Measurements from ENCODE around the gene NRG4.
"Not testable (repeated sequence)": the region's sequence is repeated elsewhere in the genome, so short reads cannot be mapped to it uniquely, and the experiment has no call there.

The NRG4 gene

DNA sequence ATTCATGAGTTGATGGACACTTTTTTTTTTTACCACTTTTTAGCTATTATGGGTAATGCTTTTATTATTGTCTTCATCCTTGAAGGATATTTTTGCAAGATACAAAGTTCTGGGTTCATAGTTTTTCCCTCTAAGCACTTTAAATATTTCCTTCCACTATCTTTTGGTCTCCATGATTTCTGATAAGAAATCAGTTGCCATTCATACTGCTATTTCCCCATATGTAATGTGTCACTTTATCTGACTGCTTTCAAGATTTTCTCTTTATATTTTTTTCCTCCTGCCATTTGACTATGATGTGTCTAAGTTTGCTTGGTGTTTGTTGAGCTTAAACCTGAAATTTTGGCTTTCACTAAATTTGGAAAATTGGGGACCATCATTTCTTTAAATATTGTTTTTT lies 19.3 kb downstream of the NRG4 start:
- DNase-seq, result no peak

- DNase-seq, result no peak
Observed at GRCh38 chr15:75989875-75990274, 22.3 kb downstream of the NRG4 start.

- no peak for DNase-seq
Observed at GRCh38 chr15:75989045-75989444, 23.2 kb downstream of the NRG4 start.

DNA sequence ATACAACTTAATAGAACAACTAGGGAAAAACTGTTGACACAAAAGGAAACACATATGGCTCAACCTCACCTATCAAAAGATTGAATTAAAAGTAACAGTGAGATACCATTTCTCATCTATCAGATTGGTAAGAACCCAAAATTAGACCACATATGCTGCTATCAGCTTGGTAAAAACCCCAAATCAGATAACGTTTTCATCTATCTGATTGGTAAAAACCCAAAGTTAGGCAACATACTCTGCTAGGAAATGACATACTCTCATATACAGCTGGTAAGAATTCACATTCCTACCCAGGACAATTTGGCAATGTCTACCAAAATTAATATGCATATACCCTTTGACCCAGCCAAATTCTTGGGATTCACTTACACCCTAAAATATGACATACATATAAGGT lies 26.3 kb downstream of the NRG4 start:
- DNase-seq, result no peak

GRCh38 chr15:75984706-75985105 lies 27.5 kb downstream of the NRG4 start:
- DNase-seq, result not testable (repeated sequence)

- no peak for DNase-seq
Observed at GRCh38 chr15:75982468-75982867, 29.8 kb downstream of the NRG4 start.

GRCh38 chr15:75981149-75981815 lies 30.9 kb downstream of the NRG4 start:
- DNase-seq, result no peak

- not testable (repeated sequence) for DNase-seq
Observed at GRCh38 chr15:75976766-75977165, 35.5 kb downstream of the NRG4 start.

DNA sequence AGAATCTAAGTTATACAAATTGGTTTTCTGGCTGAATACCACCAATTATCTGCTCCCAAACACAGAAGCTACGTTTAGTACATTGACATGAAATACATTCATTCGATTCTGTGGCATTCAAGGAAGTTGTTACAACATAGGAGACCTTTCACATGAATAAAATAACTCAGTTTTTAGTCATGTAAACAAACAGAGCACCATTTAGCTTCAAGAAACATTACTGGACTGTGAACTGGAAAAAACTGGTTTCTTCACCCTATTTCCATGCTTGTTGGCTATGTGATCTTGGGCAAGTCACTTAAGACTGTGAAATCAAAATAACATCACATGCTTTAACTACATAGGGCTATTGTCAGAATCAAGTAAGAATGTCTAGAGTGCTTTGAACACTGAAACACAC lies 46.2 kb downstream of the NRG4 start:
- no peak for DNase-seq

- DNase-seq, result no peak
Observed at GRCh38 chr15:75961331-75961730, 50.9 kb downstream of the NRG4 start.

- DNase-seq, result no peak
Observed at GRCh38 chr15:75955720-75956119, 56.5 kb downstream of the NRG4 start.

DNA sequence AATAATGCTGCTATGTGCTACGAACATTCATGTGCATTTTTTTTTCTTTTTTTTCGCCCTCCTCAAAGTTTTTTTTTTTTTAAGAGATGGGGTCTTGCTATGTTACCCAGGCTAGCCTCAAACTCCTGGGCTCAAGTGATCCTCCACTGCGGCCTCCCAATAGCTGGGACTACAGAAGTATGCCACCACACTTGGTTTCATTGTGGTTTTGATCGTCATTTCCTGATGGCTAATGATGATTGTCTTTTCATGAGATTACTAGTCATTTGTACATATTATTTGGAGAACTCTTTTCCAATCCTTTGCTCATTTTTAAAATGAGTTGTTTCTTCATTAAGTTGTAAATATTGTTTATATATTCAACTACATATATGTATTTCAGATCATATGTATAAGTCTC lies 59.7 kb downstream of the NRG4 start:
- DNase-seq, result no peak

- no peak for DNase-seq
Observed at GRCh38 chr15:75948761-75949296, 63.4 kb downstream of the NRG4 start.

DNA sequence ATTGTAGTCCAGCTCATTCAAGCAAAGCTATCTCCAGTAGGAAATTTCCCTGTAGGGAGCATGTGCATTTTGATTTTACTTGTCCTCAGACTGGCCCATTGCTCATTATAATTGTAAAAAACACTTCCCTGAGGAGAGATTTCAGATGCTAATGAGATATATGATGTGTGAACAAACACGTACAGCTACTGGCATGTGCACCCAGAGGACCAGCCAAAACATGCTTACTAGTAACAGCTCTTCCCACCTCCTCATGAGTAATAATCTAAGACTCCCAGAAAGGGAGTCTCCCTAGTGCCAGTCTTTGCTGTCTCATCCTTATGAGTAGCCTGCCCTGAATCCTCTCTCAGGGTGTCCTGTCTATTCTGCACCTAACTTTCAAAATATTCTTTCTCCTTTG lies 65.1 kb downstream of the NRG4 start:
- no peak for DNase-seq

DNA sequence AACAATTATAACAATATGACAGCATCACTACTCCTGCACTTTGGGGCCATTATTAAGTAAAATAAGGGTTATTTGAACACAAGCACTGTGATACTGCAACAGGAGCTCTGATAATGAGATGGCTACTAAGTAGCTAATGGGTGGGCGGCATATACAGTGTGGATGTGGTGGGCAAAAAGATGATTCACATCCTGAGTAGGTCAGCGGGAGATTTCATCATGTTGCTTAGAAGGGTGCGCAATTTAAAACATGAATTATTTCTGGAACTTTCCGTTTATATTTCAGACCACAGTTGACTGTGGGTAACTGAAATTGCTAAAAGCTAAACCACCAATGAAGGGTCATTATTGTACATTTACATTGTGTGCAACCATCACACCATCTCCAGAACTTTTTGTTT lies 66.3 kb downstream of the NRG4 start:
- no peak for DNase-seq

GRCh38 chr15:75943713-75944215 lies 68.5 kb downstream of the NRG4 start:
- no peak for DNase-seq

- no peak for DNase-seq
Observed at GRCh38 chr15:75943246-75943645, 69.0 kb downstream of the NRG4 start.

DNA sequence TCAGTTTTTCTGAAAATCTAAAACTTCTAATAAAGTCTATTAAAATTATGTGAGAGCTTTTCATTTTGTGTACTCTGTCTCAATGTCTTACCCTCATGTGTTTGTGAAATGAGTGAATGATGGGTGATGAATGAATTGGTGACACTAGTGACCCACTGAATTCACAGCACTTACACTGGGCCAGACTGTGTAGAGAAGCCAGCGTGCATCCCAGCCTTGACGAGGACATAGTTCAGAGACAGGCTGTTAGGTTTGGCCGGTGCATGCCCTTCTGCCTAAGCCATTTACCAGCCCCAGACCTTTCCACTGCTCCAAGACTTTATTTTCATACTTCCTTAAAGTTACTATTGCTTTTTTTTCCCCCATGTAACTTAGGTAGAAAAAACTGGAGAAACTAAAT lies 69.8 kb downstream of the NRG4 start:
- DNase-seq, result no peak

- no peak for DNase-seq
Observed at GRCh38 chr15:75930866-75931265, 81.4 kb downstream of the NRG4 start.

GRCh38 chr15:75929799-75930565 lies 82.2 kb downstream of the NRG4 start:
- DNase-seq, result no peak

DNA sequence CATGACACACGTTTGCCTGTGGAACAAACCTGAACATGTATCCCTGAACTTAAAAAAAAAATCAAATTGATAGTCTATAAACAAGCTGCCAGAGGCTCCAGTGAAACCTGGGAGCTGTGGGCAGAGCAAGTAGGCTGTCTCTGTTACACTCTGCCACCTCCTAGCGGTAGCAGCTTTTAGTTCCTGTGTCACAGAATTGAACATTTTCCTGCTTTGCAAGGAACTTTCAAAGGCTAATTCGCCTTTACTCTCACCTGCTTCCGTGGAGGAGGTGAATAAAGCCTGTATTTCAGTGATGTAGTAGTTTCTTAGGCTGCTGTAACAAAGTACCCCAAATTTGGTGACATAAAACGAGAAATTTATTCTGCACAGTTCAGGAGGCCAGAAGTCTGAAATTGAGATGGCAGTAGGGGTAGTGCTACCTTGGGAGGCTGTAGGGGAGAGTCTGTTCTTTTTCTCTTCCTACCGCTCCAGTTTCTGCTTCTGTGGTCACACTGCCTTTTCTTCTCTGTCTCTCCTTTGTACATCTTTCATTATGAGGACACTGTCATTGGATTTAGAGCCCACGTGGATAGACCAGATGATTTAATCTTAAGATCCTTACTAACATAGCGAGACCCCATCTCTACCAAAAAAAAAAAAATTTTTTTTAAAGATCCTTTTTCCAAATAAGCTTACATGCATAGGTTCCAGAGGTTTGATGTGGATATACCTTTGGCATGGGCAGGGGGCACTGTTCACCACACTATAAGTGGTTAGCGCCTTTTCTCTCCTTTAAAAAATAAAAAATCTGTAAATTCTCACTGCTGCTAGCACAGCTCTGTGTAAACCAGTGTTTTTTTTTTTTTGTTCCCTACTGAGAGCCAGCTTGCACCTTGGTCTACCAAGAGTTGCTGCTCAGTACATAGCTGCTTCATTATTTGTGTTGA lies 83.3 kb downstream of the NRG4 start:
- no peak for DNase-seq

DNA sequence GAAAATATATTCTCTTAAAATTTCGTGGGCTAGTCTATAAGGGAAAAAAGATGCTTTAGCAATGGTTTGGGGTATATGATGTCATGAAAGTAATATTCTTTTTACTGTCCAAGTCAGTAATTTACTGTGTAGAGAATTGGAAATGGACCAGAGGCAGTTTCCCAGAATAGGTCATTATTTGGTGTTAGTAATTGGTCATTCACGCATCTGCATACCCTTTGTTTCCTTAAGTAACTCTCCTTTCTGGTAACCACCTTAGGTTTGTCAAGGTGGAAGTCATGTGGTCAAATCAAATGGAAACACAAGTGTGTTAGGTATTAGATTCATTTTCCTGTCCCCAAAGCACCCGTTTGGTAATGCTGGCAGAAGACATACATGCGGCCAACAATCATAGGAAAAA lies 84.6 kb downstream of the NRG4 start:
- DNase-seq, result no peak

DNA sequence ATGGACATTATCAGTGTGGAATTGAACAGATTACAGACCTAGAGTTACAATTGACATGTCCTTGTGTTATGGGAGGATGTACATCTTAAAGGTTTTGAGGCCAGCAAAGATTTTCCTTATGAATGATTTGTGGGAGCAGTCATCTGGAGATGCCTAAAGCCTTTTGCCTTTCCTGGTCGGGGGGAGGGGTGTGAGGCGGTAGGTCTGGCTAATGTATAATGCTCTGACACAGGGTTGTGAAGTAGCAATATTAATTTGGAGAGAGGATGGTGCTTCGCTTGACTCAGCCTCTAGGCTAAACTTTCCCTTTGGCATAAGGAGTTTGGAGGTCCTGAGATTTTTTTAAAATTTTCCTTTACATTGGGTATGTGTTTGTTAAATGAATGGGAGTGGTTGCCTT lies 85.3 kb downstream of the NRG4 start:
- DNase-seq, result no peak

Measured in activated CD4-positive, CD25-positive, alpha-beta regulatory T cell treated with anti-CD3 and anti-CD28 coated beads, Interleukin-2, amount 50 U/mL, for 72 hours (primary cell).